GM23248 (cell line): Measurements from ENCODE around the gene FRMD7. TPM values are rescaled to one million over a fixed set of nuclear protein-coding genes. Genes with fewer than 3 reads are reported as not detected.

Experiments used
- DNase-seq: peaks from one replicate; pipeline ENCODE4 v3.0.0-alpha.2; 2015
- H2AFZ ChIP-seq: fragments of 200-600 bp; sonication (generic); 2 replicates; pipeline ENCODE4 v1.6.1; 2016; ENCODE audit warnings: antibody characterized with exemption
- H3F3A ChIP-seq: fragments of 200-600 bp; sonication (generic); 2 replicates; pipeline ENCODE4 v1.6.1; 2016; ENCODE audit warnings: mild to moderate bottlenecking, antibody characterized with exemption, mixed run types; ENCODE audit not compliant: insufficient read depth
- H3K27ac ChIP-seq: fragments of 200-600 bp; sonication (generic); 2 replicates; pipeline ENCODE4 v1.5.1; 2016; ENCODE audit warnings: mild to moderate bottlenecking
- H3K27me3 ChIP-seq: fragments of 200-600 bp; sonication (generic); replicated peaks from 2 replicates; pipeline ENCODE4 v1.6.1; 2016; ENCODE audit warnings: mild to moderate bottlenecking; ENCODE audit not compliant: insufficient read depth
- H3K36me3 ChIP-seq: fragments of 200-600 bp; sonication (generic); 2 replicates; pipeline ENCODE4 v1.6.1; 2016; ENCODE audit warnings: low read depth, mild to moderate bottlenecking
- H3K4me1 ChIP-seq: fragments of 200-600 bp; sonication (generic); 2 replicates; pipeline ENCODE4 v1.6.1; 2016; ENCODE audit warnings: mild to moderate bottlenecking; ENCODE audit not compliant: insufficient read depth
- H3K4me2 ChIP-seq: fragments of 200-600 bp; sonication (generic); one replicate; pipeline ENCODE4 v1.6.1; 2016; ENCODE audit warnings: mild to moderate bottlenecking; ENCODE audit not compliant: unreplicated experiment
- H3K4me3 ChIP-seq: fragments of 200-600 bp; sonication (generic); 2 replicates; pipeline ENCODE4 v1.5.1; 2016; ENCODE audit warnings: mild to moderate bottlenecking
- H3K79me2 ChIP-seq: fragments of 200-600 bp; sonication (generic); 2 replicates; pipeline ENCODE4 v1.6.1; 2016; ENCODE audit warnings: mild to moderate bottlenecking; ENCODE audit not compliant: insufficient read depth
- H3K9ac ChIP-seq: fragments of 200-600 bp; sonication (generic); 2 replicates; pipeline ENCODE4 v1.6.1; 2016; ENCODE audit warnings: mild to moderate bottlenecking
- H3K9me2 ChIP-seq: fragments of 200-600 bp; sonication (generic); 2 replicates; pipeline ENCODE4 v1.6.1; 2016; ENCODE audit warnings: mixed run types, mild to moderate bottlenecking, moderate library complexity; ENCODE audit not compliant: insufficient read depth
- H3K9me3 ChIP-seq: fragments of 200-600 bp; sonication (generic); one replicate; pipeline ENCODE4 v1.6.1; 2017; ENCODE audit warnings: low read depth
- H4K20me1 ChIP-seq: fragments of 200-600 bp; sonication (generic); 2 replicates; pipeline ENCODE4 v1.6.0; 2016; ENCODE audit not compliant: insufficient read depth
- EZH2 ChIP-seq: fragments of 200-600 bp; sonication (generic); IDR thresholded peaks from 2 replicates; pipeline ENCODE4 v1.6.1; 2018; ENCODE audit warnings: antibody characterized with exemption, mild to moderate bottlenecking; ENCODE audit not compliant: insufficient read depth, poor library complexity, severe bottlenecking
- EZH2phosphoT487 ChIP-seq: fragments of 200-600 bp; sonication (generic); IDR thresholded peaks from 2 replicates; pipeline ENCODE4 v1.6.1; 2018; ENCODE audit warnings: antibody characterized with exemption, moderate library complexity, mild to moderate bottlenecking, low read depth; ENCODE audit not compliant: insufficient read depth
- WGBS, 2 experiments: methylation state at CpG; one replicate each; pipeline ENCODE4 v1.1.6; 2015 to 2017; ENCODE audit warnings: low lambda C conversion rate in 2 of 2, low coverage in 1 of 2; ENCODE audit errors: missing lambda C conversion rate in 2 of 2; 5-methylcytosine and 5-hydroxymethylcytosine counted together
- in situ Hi-C: fragments of 300-500 bp; cut with MboI; formaldehyde crosslinking; loops from 2 replicates; pipeline ENCODE4 v1.15.0; 2020
- polyA plus RNA-seq: library from polyadenylated mRNA; unstranded; fragments of >200 nt; fragmentation: Nextera tagmentation; extraction: Ambion mirVana; gene quantifications from 2 replicates; pipeline ENCODE4 v1.2.1, GENCODE V29; 2016
- total RNA-seq: library from RNA; depleted of rRNA; stranded (reverse); fragments of >200 nt; shearing (Covaris generic); gene quantifications from 2 replicates; pipeline ENCODE4 v1.2.3, GENCODE V29; 2014

The FRMD7 gene
- total and polyA plus RNA-seq, 2 experiments from 2014 or later, result 0.11 TPM; not detected in 1

DNA sequence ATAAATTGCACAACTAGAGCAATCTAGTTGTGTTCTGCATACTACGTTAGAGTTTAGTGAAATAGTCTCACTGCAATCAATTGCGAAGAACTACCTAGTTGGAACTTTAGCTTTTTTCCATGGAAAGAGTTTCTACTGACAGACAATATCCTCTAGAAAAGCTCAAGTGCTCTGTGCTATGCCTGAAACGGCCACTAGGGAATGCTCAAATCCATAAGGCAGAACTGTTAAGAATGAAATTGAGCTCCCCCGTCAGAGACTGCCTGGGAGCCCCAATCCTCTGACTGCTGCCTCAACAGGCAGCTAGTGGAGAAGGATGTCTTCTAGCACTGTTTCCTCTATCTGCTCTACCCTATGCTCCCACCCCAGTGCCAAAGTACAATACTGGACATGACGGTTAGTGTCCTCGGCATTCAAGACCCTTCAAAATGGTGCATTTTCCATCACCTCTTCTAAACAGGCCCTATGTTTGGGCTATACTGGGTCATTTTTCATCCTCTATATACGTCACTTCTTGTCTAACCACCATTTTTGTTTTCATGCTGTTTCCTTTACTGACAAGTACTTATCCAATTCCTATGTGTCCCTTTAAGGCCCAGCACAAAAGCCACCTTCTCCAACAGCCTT is 35.3 kb downstream of the FRMD7 start:
- in situ Hi-C loops, result no loop called here
- WGBS, 2 experiments, result 42 to 44% methylated on average over 7 of the region's 7 CpGs

DNA sequence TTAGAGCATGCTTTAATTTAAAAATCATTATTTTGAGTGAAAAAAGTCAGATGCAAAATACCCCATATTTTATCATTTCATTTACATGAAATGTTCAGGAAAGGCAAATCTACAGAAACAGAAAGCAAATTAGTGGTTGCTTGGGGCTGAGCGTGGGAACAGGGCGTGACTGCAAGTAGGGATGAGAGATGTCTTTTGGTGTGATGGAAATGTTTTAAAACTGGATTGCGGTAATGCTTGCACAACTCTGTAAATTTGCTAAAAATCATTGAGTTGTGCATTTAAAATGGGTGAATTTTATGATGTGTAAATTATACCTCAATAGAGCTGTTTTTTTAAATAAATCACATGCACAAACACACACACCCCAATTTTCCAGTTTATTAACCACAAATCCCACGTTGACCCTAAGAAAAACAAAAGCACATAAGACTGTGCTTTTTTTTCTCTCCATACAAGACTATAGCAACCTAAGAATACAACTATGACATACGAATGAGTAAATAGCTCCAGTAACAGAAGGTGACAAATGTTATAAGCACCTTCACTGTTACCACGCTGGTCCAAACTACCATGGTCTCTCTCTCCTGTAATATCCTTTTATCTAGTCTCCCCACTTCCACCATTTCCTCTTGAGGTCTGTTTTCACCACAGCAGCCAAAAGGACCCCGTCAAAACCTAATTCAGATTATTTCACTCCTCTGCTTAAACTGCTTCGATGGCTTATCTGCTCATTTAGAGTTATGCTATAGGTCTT is 37.2 kb downstream of the FRMD7 start:
- no peak for DNase-seq
- no peak overlapping the region for H3K27ac ChIP-seq
- H3K9me3 ChIP-seq, result no peaks in the 10 kb centered on the region
- 68 to 73% methylated on average over 8 of the region's 8 CpGs for WGBS, 2 experiments
- no peak overlapping the region for H3K4me3 ChIP-seq
- in situ Hi-C loops, result no loop called here
- no peaks in the 10 kb centered on the region for H3K27me3 ChIP-seq
- no peaks in the 10 kb centered on the region for H3K36me3 ChIP-seq
- TF ChIP-seq EZH2 (no peak), EZH2phosphoT487 (no peak)
- H3K4me2 ChIP-seq, result no peak overlapping the region
- no peaks in the 10 kb centered on the region for H3F3A ChIP-seq
- H3K9ac ChIP-seq, result no peak overlapping the region
- no peaks in the 10 kb centered on the region for H4K20me1 ChIP-seq
- no peak overlapping the region for H2AFZ ChIP-seq
- no peaks in the 10 kb centered on the region for H3K9me2 ChIP-seq
- no peaks in the 10 kb centered on the region for H3K79me2 ChIP-seq
- H3K4me1 ChIP-seq, result no peaks in the 10 kb centered on the region

More for the DNA sequence above, 35.3 kb downstream of the FRMD7 start:
- Histone ChIP-seq H3K36me3 (no peaks in the 10 kb centered on the region), H4K20me1 (no peaks in the 10 kb centered on the region), H3K9ac (no peak overlapping the region), H3K27me3 (no peaks in the 10 kb centered on the region), H3F3A (no peaks in the 10 kb centered on the region), H3K4me3 (no peak overlapping the region), H3K27ac (no peak overlapping the region), H3K79me2 (no peaks in the 10 kb centered on the region), H2AFZ (no peak overlapping the region), H3K4me1 (no peaks in the 10 kb centered on the region), H3K9me3 (no peaks in the 10 kb centered on the region), H3K4me2 (no peak overlapping the region), H3K9me2 (no peaks in the 10 kb centered on the region)
- peak; percentile 61 for DNase-seq
- TF ChIP-seq EZH2 (no peak), EZH2phosphoT487 (no peak)

DNA sequence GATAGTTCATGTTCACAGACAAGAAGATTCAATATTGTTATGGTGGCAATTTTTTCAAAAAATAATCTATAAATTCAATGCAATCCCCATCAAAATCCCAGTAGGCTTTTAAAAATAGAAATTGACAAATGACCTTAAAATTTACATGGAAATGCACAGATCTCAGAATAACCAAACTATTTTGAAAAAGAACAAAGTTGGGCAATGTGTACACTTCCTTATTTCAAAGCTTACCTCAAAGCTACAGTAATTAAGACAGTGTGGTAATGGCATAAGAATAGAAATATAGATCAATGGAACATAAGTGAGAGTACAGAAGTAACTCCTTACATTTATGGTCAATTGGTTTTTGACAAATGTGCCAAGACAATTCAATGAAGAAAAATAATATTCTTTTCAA is 39.0 kb downstream of the FRMD7 start:
- in situ Hi-C loops, result no loop called here
- no peaks in the 10 kb centered on the region for H3F3A ChIP-seq
- no peaks in the 10 kb centered on the region for H3K79me2 ChIP-seq
- H3K36me3 ChIP-seq, result no peaks in the 10 kb centered on the region
- no peaks in the 10 kb centered on the region for H4K20me1 ChIP-seq
- H3K4me1 ChIP-seq, result no peaks in the 10 kb centered on the region
- TF ChIP-seq EZH2phosphoT487, result no peak
- no peak for TF ChIP-seq EZH2
- H3K27ac ChIP-seq, result no peak overlapping the region
- H3K4me3 ChIP-seq, result no peak overlapping the region
- H3K4me2 ChIP-seq, result no peak overlapping the region
- H3K9ac ChIP-seq, result no peak overlapping the region
- H3K9me3 ChIP-seq, result no peaks in the 10 kb centered on the region
- H3K27me3 ChIP-seq, result no peaks in the 10 kb centered on the region
- no peaks in the 10 kb centered on the region for H3K9me2 ChIP-seq
- no peak for DNase-seq
- H2AFZ ChIP-seq, result no peak overlapping the region

DNA sequence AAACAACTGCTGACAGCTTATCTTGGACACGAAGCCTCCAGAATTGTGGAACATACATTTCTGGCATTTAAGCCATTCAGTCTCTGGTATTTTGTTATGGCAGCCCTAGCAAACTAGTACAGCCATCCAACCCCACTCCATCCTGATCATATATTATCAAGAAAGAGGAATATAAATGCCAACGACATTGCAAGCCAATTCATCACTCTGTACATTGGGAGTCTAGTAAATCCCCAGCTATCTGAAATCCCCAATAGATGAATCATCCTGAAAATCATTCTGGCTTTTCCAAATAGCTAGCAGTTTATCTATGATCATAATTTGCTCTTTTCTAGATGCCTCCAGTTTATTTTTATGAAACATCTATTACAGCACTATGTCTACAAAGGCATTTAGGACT is 41.1 kb downstream of the FRMD7 start:
- no peaks in the 10 kb centered on the region for H4K20me1 ChIP-seq
- no peak overlapping the region for H3K27ac ChIP-seq

DNA sequence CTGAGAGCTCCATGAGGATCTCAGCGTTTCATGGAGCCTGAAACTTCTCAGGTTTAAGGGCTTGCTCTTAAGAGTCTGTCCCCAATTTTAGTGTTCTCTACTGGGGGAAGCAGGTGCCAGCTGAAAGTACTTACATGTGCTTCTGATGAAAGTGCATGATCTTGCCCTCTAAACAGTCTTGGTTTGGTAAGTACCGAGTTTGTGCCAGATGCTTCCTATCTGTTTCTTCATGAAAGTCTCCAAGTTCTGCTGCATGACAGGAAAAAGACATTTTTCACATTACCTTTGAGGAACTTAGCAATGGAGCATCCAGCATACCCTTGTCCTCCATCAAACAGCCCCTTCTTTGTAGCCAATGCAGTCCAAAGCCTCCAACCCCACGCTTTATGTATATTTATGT is 42.0 kb downstream of the FRMD7 start:
- H3K4me3 ChIP-seq, result no peak overlapping the region
- H3K36me3 ChIP-seq, result no peaks in the 10 kb centered on the region
- H3K27ac ChIP-seq, result no peak overlapping the region
- no peak for DNase-seq
- no peak overlapping the region for H3K9ac ChIP-seq
- no peaks in the 10 kb centered on the region for H4K20me1 ChIP-seq
- no peaks in the 10 kb centered on the region for H3K9me3 ChIP-seq
- H3K27me3 ChIP-seq, result no peaks in the 10 kb centered on the region
- no peaks in the 10 kb centered on the region for H3K4me1 ChIP-seq
- TF ChIP-seq EZH2phosphoT487, result no peak
- no peak for TF ChIP-seq EZH2
- H2AFZ ChIP-seq, result no peak overlapping the region
- in situ Hi-C loops, result no loop called here
- H3F3A ChIP-seq, result no peaks in the 10 kb centered on the region
- no peaks in the 10 kb centered on the region for H3K79me2 ChIP-seq
- WGBS, 2 experiments, result 30 to 39% methylated on average over 3 of the region's 3 CpGs
- no peak overlapping the region for H3K4me2 ChIP-seq
- H3K9me2 ChIP-seq, result no peaks in the 10 kb centered on the region

More for the DNA sequence above, 41.1 kb downstream of the FRMD7 start:
- H2AFZ ChIP-seq, result no peak overlapping the region
- H3K9me3 ChIP-seq, result no peaks in the 10 kb centered on the region
- H3K4me3 ChIP-seq, result no peak overlapping the region
- H3K36me3 ChIP-seq, result no peaks in the 10 kb centered on the region
- peak overlapping the region; percentile 7 for H3K4me2 ChIP-seq
- in situ Hi-C loops, result no loop called here
- H3K79me2 ChIP-seq, result no peaks in the 10 kb centered on the region
- H3K4me1 ChIP-seq, result no peaks in the 10 kb centered on the region
- H3K9me2 ChIP-seq, result no peaks in the 10 kb centered on the region
- DNase-seq, result peak; percentile 20
- TF ChIP-seq EZH2, result no peak
- TF ChIP-seq EZH2phosphoT487, result no peak
- 49 to 92% methylated on average over 1 to 2 of the region's 2 CpGs for WGBS, 2 experiments
- no peaks in the 10 kb centered on the region for H3F3A ChIP-seq
- H3K27me3 ChIP-seq, result no peaks in the 10 kb centered on the region
- H3K9ac ChIP-seq, result no peak overlapping the region
